ENCODE results near the gene DGKI. TPM values are rescaled to one million over a fixed set of nuclear protein-coding genes. Genes with fewer than 3 reads are reported as not detected.

Gene DGKI
- total RNA-seq, 4 donors from 2014 or later, result 0.42 to 6.2 (median 2.0) TPM

- no peaks in the 10 kb centered on the region for H3K9me3 ChIP-seq
- H3K27me3 ChIP-seq, result no peaks in the 10 kb centered on the region
- TF ChIP-seq CTCF (IDR thresholded peaks at IDR 0.05) (no peak), EP300 (IDR thresholded peaks at IDR 0.05) (no peak), POLR2A (IDR thresholded peaks at IDR 0.05) (no peak)
- no peak overlapping the region for H3K27ac ChIP-seq
- peaks cover 9% of the 10 kb centered on the region for H3K4me1 ChIP-seq
- no peak overlapping the region for H3K4me3 ChIP-seq
- H3K36me3 ChIP-seq, result no peaks in the 10 kb centered on the region
- DNase-seq (ENCODE audit: low spot score in 2 of 2), result no peak
Observed at GRCh38 chr7:137772748-137773147, 74.0 kb downstream of the DGKI start.

GRCh38 chr7:137772316-137772715, 74.5 kb downstream of the DGKI start:
- no peaks in the 10 kb centered on the region for H3K9me3 ChIP-seq
- H3K36me3 ChIP-seq, result no peaks in the 10 kb centered on the region
- H3K27me3 ChIP-seq, result no peaks in the 10 kb centered on the region
- peaks cover 9% of the 10 kb centered on the region for H3K4me1 ChIP-seq
- no peak overlapping the region for H3K27ac ChIP-seq
- 83% methylated on average over 3 of the region's 3 CpGs for WGBS
- DNase-seq (ENCODE audit: low spot score in 2 of 2), result no peak
- H3K4me3 ChIP-seq, result no peak overlapping the region
- no peak for TF ChIP-seq CTCF (IDR thresholded peaks at IDR 0.05)
- no peak for TF ChIP-seq POLR2A (IDR thresholded peaks at IDR 0.05)
- TF ChIP-seq POLR2AphosphoS5 (IDR thresholded peaks at IDR 0.05), result no peak
- no peak for TF ChIP-seq EP300 (IDR thresholded peaks at IDR 0.05)

- no peaks in the 10 kb centered on the region for H3K9me3 ChIP-seq
Observed at GRCh38 chr7:137771679-137772078, 75.1 kb downstream of the DGKI start.

GRCh38 chr7:137771273-137771672, 75.5 kb downstream of the DGKI start:
- H3K4me3 ChIP-seq, result no peak overlapping the region
- H3K4me1 ChIP-seq, result peaks cover 9% of the 10 kb centered on the region
- DNase-seq (ENCODE audit: low spot score in 2 of 2), result no peak
- no peak for TF ChIP-seq POLR2AphosphoS5 (IDR thresholded peaks at IDR 0.05)
- no peak for TF ChIP-seq CTCF (IDR thresholded peaks at IDR 0.05)
- TF ChIP-seq POLR2A (IDR thresholded peaks at IDR 0.05), result no peak
- no peak for TF ChIP-seq EP300 (IDR thresholded peaks at IDR 0.05)
- WGBS, result 94% methylated on average over 5 of the region's 5 CpGs
- H3K27me3 ChIP-seq, result no peaks in the 10 kb centered on the region
- H3K9me3 ChIP-seq, result no peaks in the 10 kb centered on the region
- H3K27ac ChIP-seq, result no peak overlapping the region
- H3K36me3 ChIP-seq, result no peaks in the 10 kb centered on the region

More at GRCh38 chr7:137771679-137772078, 75.1 kb downstream of the DGKI start:
- H3K27me3 ChIP-seq, result no peaks in the 10 kb centered on the region
- no peak overlapping the region for H3K27ac ChIP-seq
- DNase-seq (ENCODE audit: low spot score in 2 of 2), result no peak
- 67% methylated on average over 7 of the region's 7 CpGs for WGBS
- TF ChIP-seq POLR2AphosphoS5 (IDR thresholded peaks at IDR 0.05) (no peak), POLR2A (IDR thresholded peaks at IDR 0.05) (no peak), EP300 (IDR thresholded peaks at IDR 0.05) (no peak), CTCF (IDR thresholded peaks at IDR 0.05) (no peak)
- peaks cover 9% of the 10 kb centered on the region for H3K4me1 ChIP-seq
- no peaks in the 10 kb centered on the region for H3K36me3 ChIP-seq
- H3K4me3 ChIP-seq, result no peak overlapping the region

GRCh38 chr7:137768366-137768765, 78.4 kb downstream of the DGKI start:
- no peaks in the 10 kb centered on the region for H3K36me3 ChIP-seq
- H3K4me1 ChIP-seq, result peaks cover 9% of the 10 kb centered on the region
- H3K4me3 ChIP-seq, result no peak overlapping the region
- no peaks in the 10 kb centered on the region for H3K27me3 ChIP-seq
- DNase-seq (ENCODE audit: low spot score in 2 of 2), result no peak
- TF ChIP-seq CTCF (IDR thresholded peaks at IDR 0.05), result no peak
- no peak for TF ChIP-seq POLR2A (IDR thresholded peaks at IDR 0.05)
- TF ChIP-seq POLR2AphosphoS5 (IDR thresholded peaks at IDR 0.05), result no peak
- TF ChIP-seq EP300 (IDR thresholded peaks at IDR 0.05), result no peak
- no peak overlapping the region for H3K27ac ChIP-seq
- H3K9me3 ChIP-seq, result no peaks in the 10 kb centered on the region
- WGBS, result 37% methylated on average over 6 of the region's 6 CpGs

Measured in suprapubic skin (tissue), 4 donors.